ENCODE results near the gene RALGPS1. TPM values are rescaled to one million over a fixed set of nuclear protein-coding genes. Genes with fewer than 3 reads are reported as not detected.

The RALGPS1 gene
- total RNA-seq, 1 experiment from 2014 or later, result 28.5 TPM

- TF ChIP-seq, protein P1, sequence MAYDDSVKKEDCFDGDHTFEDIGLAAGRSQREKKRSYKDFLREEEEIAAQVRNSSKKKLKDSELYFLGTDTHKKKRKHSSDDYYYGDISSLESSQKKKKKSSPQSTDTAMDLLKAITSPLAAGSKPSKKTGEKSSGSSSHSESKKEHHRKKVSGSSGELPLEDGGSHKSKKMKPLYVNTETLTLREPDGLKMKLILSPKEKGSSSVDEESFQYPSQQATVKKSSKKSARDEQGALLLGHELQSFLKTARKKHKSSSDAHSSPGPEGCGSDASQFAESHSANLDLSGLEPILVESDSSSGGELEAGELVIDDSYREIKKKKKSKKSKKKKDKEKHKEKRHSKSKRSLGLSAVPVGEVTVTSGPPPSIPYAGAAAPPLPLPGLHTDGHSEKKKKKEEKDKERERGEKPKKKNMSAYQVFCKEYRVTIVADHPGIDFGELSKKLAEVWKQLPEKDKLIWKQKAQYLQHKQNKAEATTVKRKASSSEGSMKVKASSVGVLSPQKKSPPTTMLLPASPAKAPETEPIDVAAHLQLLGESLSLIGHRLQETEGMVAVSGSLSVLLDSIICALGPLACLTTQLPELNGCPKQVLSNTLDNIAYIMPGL (CRISPR knock-in tag; IDR thresholded peaks at IDR 0.05), result 0 out of 2 replicates have a peak, but pooled peaks have one; percentile 39
Observed at GRCh38 chr9:127224178-127224882, 309.7 kb downstream of the RALGPS1 start (continued).

DNA sequence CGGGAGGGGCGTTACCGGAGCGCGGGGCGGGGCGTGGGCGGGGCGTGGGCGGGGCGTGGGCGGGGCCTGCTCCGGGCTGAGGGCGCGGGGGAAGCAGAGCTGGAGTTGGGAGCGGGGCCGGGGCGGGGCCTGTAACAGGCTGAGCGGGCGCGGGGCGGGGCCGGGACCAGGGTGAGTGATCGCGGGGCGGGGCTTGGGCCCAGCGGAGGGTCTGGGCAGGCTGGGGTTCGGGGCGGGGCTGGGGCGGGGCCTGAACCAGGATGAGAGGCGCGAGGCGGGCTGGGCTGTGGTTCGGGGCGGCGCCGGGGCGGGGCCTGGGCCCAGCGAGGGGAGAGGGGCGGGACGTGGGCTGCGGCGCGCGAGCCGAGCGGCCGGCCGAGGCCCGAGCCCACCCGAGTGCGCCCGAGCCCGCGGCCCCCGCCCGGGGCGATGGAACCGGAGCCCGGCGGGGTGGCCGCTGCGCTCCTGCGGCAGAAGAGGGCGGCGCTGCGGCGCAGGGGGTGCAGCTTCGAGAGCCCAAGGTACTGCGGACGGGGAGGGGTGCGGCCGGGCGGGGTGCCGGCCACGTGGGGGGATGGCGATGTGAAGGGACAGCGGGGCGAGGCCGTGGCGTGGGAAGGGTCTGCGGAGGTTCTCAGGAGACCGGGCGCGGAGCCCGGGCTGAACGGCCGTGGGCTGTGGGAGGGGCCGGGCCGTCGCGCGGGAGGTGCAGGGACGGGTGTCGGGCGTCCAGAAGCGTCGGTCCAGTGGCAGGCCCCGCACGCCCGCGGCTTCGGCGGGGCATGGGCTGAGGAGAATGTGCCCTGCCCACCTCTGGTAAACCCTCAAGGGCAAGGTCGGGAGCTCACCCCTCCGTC, 310.5 kb downstream of the RALGPS1 start:
- Mint-ChIP-seq H3K27ac (no peak overlapping the region), H3K4me3 (peak overlapping the region; percentile 80), H3K9me3 (no peaks in the 10 kb centered on the region), H3K4me1 (peaks cover 20% of the 10 kb centered on the region), H3K27me3 (ENCODE audit: low read depth) (peaks cover 36% of the 10 kb centered on the region), H3K36me3 (no peaks in the 10 kb centered on the region)
- ATAC-seq (peak; percentile 75), DNase-seq (ENCODE audit: low spot score) (peak; percentile 98)
- POLR2A ChIA-PET, result interaction anchor here (0.6 to 2.0 kb wide), 9 partner anchors 20 to 310 kb away, joined by 3 to 15 read pairs (median 4); partner anchors contain the start of genes ANGPTL2, LRSAM1, RALGPS1 and RPL12
- CTCF ChIA-PET, result interaction anchor here (0.6 to 3.3 kb wide), 42 partner anchors 9 to 698 kb away, joined by 3 to 44 read pairs (median 4); partner anchors contain the start of genes ANGPTL2, RALGPS1, SLC2A8 and TOR2A
- TF ChIP-seq CREB1 (CRISPR knock-in tag; IDR thresholded peaks at IDR 0.05), result no peak
- TF ChIP-seq SP1 (CRISPR knock-in tag; conservative IDR thresholded peaks at IDR 0.05), result peak; percentile 100
- no peak for TF ChIP-seq ZNF396 (CRISPR knock-in tag; IDR thresholded peaks at IDR 0.05; ENCODE audit: borderline replicate concordance)
- TF ChIP-seq EMX1 (CRISPR knock-in tag; IDR thresholded peaks at IDR 0.05), result no peak
- no peak; the same call in 1 of the 2 replicates for TF ChIP-seq FOXP4 (CRISPR knock-in tag; IDR thresholded peaks at IDR 0.05)
- TF ChIP-seq, protein P2, sequence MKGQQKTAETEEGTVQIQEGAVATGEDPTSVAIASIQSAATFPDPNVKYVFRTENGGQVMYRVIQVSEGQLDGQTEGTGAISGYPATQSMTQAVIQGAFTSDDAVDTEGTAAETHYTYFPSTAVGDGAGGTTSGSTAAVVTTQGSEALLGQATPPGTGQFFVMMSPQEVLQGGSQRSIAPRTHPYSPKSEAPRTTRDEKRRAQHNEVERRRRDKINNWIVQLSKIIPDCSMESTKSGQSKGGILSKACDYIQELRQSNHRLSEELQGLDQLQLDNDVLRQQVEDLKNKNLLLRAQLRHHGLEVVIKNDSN (CRISPR knock-in tag; IDR thresholded peaks at IDR 0.05), result peak; percentile 54; the same call in 1 of the 2 replicates
- TF ChIP-seq, protein P3, sequence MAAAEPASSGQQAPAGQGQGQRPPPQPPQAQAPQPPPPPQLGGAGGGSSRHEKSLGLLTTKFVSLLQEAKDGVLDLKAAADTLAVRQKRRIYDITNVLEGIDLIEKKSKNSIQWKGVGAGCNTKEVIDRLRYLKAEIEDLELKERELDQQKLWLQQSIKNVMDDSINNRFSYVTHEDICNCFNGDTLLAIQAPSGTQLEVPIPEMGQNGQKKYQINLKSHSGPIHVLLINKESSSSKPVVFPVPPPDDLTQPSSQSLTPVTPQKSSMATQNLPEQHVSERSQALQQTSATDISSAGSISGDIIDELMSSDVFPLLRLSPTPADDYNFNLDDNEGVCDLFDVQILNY (CRISPR knock-in tag; IDR thresholded peaks at IDR 0.05), result no peak
- TF ChIP-seq FOXP1 (CRISPR knock-in tag; IDR thresholded peaks at IDR 0.05; ENCODE audit: borderline replicate concordance), result peak; percentile 61
- TF ChIP-seq PRDM15 (CRISPR knock-in tag; IDR thresholded peaks at IDR 0.05), result no peak
- TF ChIP-seq CREM (CRISPR knock-in tag; IDR thresholded peaks at IDR 0.05), result no peak
- peak; percentile 56; the same call in 1 of the 2 replicates for TF ChIP-seq MYBL2 (CRISPR knock-in tag; IDR thresholded peaks at IDR 0.05)
- no peak for TF ChIP-seq ZNF232 (CRISPR knock-in tag; IDR thresholded peaks at IDR 0.05)
- TF ChIP-seq, protein P4, sequence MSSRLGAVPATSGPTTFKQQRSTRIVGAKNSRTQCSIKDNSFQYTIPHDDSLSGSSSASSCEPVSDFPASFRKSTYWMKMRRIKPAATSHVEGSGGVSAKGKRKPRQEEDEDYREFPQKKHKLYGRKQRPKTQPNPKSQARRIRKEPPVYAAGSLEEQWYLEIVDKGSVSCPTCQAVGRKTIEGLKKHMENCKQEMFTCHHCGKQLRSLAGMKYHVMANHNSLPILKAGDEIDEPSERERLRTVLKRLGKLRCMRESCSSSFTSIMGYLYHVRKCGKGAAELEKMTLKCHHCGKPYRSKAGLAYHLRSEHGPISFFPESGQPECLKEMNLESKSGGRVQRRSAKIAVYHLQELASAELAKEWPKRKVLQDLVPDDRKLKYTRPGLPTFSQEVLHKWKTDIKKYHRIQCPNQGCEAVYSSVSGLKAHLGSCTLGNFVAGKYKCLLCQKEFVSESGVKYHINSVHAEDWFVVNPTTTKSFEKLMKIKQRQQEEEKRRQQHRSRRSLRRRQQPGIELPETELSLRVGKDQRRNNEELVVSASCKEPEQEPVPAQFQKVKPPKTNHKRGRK (CRISPR knock-in tag; IDR thresholded peaks at IDR 0.05; ENCODE audit: borderline replicate concordance), result no peak
- TF ChIP-seq TCF7 (CRISPR knock-in tag; IDR thresholded peaks at IDR 0.05; ENCODE audit: low read depth), result no peak
- TF ChIP-seq, protein P5, sequence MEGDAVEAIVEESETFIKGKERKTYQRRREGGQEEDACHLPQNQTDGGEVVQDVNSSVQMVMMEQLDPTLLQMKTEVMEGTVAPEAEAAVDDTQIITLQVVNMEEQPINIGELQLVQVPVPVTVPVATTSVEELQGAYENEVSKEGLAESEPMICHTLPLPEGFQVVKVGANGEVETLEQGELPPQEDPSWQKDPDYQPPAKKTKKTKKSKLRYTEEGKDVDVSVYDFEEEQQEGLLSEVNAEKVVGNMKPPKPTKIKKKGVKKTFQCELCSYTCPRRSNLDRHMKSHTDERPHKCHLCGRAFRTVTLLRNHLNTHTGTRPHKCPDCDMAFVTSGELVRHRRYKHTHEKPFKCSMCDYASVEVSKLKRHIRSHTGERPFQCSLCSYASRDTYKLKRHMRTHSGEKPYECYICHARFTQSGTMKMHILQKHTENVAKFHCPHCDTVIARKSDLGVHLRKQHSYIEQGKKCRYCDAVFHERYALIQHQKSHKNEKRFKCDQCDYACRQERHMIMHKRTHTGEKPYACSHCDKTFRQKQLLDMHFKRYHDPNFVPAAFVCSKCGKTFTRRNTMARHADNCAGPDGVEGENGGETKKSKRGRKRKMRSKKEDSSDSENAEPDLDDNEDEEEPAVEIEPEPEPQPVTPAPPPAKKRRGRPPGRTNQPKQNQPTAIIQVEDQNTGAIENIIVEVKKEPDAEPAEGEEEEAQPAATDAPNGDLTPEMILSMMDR (IDR thresholded peaks at IDR 0.05), result no peak
- TF ChIP-seq TP53 (CRISPR knock-in tag; IDR thresholded peaks at IDR 0.05), result 0 out of 2 replicates have a peak, but pooled peaks have one; percentile 34
- TF ChIP-seq NFATC4 (CRISPR knock-in tag; IDR thresholded peaks at IDR 0.05), result no peak
- TF ChIP-seq ZNF317 (CRISPR knock-in tag; IDR thresholded peaks at IDR 0.05; ENCODE audit: borderline replicate concordance, low read depth), result no peak
- TF ChIP-seq SMAD4 (CRISPR knock-in tag; IDR thresholded peaks at IDR 0.05), result no peak
- no peak for TF ChIP-seq ETV6 (CRISPR knock-in tag; IDR thresholded peaks at IDR 0.05)
